ES-I3 (cell line): ENCODE measurements around the gene ARHGAP24.

ENCODE experiments used
- H3K36me3 ChIP-seq: 2 replicates; pipeline ENCODE4 v1.6.1; 2013; ENCODE audit warnings: mild to moderate bottlenecking, low read length, control low read depth, moderate library complexity; ENCODE audit not compliant: insufficient read depth
- H3K4me1 ChIP-seq: 2 replicates; pipeline ENCODE4 v1.6.1; 2013; ENCODE audit warnings: mild to moderate bottlenecking, control low read depth, low read length; ENCODE audit not compliant: insufficient read depth
- H3K9ac ChIP-seq: 2 replicates; pipeline ENCODE4 v1.6.1; 2013; ENCODE audit warnings: low read depth, mild to moderate bottlenecking, low read length, moderate library complexity
- H3K9me3 ChIP-seq: 2 replicates; pipeline ENCODE4 v1.6.1; 2013; ENCODE audit warnings: mild to moderate bottlenecking, low read length, moderate library complexity; ENCODE audit not compliant: control insufficient read depth, insufficient read depth

ARHGAP24 gene

GRCh38 chr4:85681221-85681657, 206.3 kb downstream of the ARHGAP24 start:
- Histone ChIP-seq H3K4me1 (no peaks in the 10 kb centered on the region; the same call in 1 of the 2 replicates), H3K36me3 (no peaks in the 10 kb centered on the region), H3K9me3 (no peaks in the 10 kb centered on the region), H3K9ac (no peak overlapping the region)

- H3K9ac ChIP-seq, result no peak overlapping the region
- H3K9me3 ChIP-seq, result no peaks in the 10 kb centered on the region
- no peaks in the 10 kb centered on the region for H3K4me1 ChIP-seq
- no peaks in the 10 kb centered on the region for H3K36me3 ChIP-seq
Measured at GRCh38 chr4:85681921-85682320, 207.0 kb downstream of the ARHGAP24 start.

- H3K9me3 ChIP-seq, result no peaks in the 10 kb centered on the region
- H3K9ac ChIP-seq, result no peak overlapping the region
- no peaks in the 10 kb centered on the region for H3K36me3 ChIP-seq
- no peaks in the 10 kb centered on the region for H3K4me1 ChIP-seq
Measured at GRCh38 chr4:85682391-85682790, 207.4 kb downstream of the ARHGAP24 start.

GRCh38 chr4:85684676-85685075, 209.7 kb downstream of the ARHGAP24 start:
- Histone ChIP-seq H3K36me3 (no peaks in the 10 kb centered on the region), H3K9ac (no peak overlapping the region), H3K9me3 (no peaks in the 10 kb centered on the region), H3K4me1 (no peaks in the 10 kb centered on the region)

- no peaks in the 10 kb centered on the region for H3K9me3 ChIP-seq
- H3K9ac ChIP-seq, result no peak overlapping the region
- no peaks in the 10 kb centered on the region for H3K4me1 ChIP-seq
- no peaks in the 10 kb centered on the region for H3K36me3 ChIP-seq
Measured at GRCh38 chr4:85686398-85686797, 211.4 kb downstream of the ARHGAP24 start.

- no peak overlapping the region for H3K9ac ChIP-seq
- no peaks in the 10 kb centered on the region for H3K36me3 ChIP-seq
- no peaks in the 10 kb centered on the region for H3K4me1 ChIP-seq
- no peaks in the 10 kb centered on the region for H3K9me3 ChIP-seq
Measured at GRCh38 chr4:85688055-85688740, 213.2 kb downstream of the ARHGAP24 start.

GRCh38 chr4:85696661-85697060, 221.7 kb downstream of the ARHGAP24 start:
- Histone ChIP-seq H3K36me3 (no peaks in the 10 kb centered on the region), H3K9me3 (no peaks in the 10 kb centered on the region), H3K9ac (no peak overlapping the region), H3K4me1 (no peaks in the 10 kb centered on the region)

GRCh38 chr4:85697854-85698253, 222.9 kb downstream of the ARHGAP24 start:
- H3K36me3 ChIP-seq, result no peaks in the 10 kb centered on the region
- no peaks in the 10 kb centered on the region for H3K9me3 ChIP-seq
- no peak overlapping the region for H3K9ac ChIP-seq
- H3K4me1 ChIP-seq, result no peaks in the 10 kb centered on the region

GRCh38 chr4:85700362-85700761, 225.4 kb downstream of the ARHGAP24 start:
- no peak overlapping the region for H3K9ac ChIP-seq
- no peaks in the 10 kb centered on the region for H3K9me3 ChIP-seq
- no peaks in the 10 kb centered on the region for H3K36me3 ChIP-seq
- no peaks in the 10 kb centered on the region for H3K4me1 ChIP-seq

GRCh38 chr4:85701861-85702321, 226.9 kb downstream of the ARHGAP24 start:
- no peaks in the 10 kb centered on the region for H3K36me3 ChIP-seq
- no peaks in the 10 kb centered on the region for H3K9me3 ChIP-seq
- H3K9ac ChIP-seq, result no peak overlapping the region
- no peaks in the 10 kb centered on the region for H3K4me1 ChIP-seq

GRCh38 chr4:85703096-85703495, 228.1 kb downstream of the ARHGAP24 start:
- H3K9ac ChIP-seq, result no peak overlapping the region
- no peaks in the 10 kb centered on the region for H3K9me3 ChIP-seq
- H3K36me3 ChIP-seq, result no peaks in the 10 kb centered on the region
- H3K4me1 ChIP-seq, result no peaks in the 10 kb centered on the region

- no peaks in the 10 kb centered on the region for H3K9me3 ChIP-seq
- H3K4me1 ChIP-seq, result no peaks in the 10 kb centered on the region
- H3K9ac ChIP-seq, result no peak overlapping the region
- H3K36me3 ChIP-seq, result no peaks in the 10 kb centered on the region
Measured at GRCh38 chr4:85707611-85708010, 232.7 kb downstream of the ARHGAP24 start.

GRCh38 chr4:85708468-85708867, 233.5 kb downstream of the ARHGAP24 start:
- no peaks in the 10 kb centered on the region for H3K36me3 ChIP-seq
- no peaks in the 10 kb centered on the region for H3K4me1 ChIP-seq
- H3K9ac ChIP-seq, result no peak overlapping the region
- H3K9me3 ChIP-seq, result no peaks in the 10 kb centered on the region

GRCh38 chr4:85713005-85713404, 238.1 kb downstream of the ARHGAP24 start:
- H3K36me3 ChIP-seq, result no peaks in the 10 kb centered on the region
- H3K9ac ChIP-seq, result no peak overlapping the region
- H3K9me3 ChIP-seq, result no peaks in the 10 kb centered on the region
- no peaks in the 10 kb centered on the region for H3K4me1 ChIP-seq

- Histone ChIP-seq H3K36me3 (no peaks in the 10 kb centered on the region), H3K9me3 (no peaks in the 10 kb centered on the region), H3K4me1 (no peaks in the 10 kb centered on the region), H3K9ac (no peak overlapping the region)
Measured at GRCh38 chr4:85715991-85716737, 241.2 kb downstream of the ARHGAP24 start.
